Measurements from ENCODE around the gene AGBL1.
"Not testable (repeated sequence)": the region's sequence is repeated elsewhere in the genome, so short reads cannot be mapped to it uniquely, and the experiment has no call there.

Gene AGBL1

DNA sequence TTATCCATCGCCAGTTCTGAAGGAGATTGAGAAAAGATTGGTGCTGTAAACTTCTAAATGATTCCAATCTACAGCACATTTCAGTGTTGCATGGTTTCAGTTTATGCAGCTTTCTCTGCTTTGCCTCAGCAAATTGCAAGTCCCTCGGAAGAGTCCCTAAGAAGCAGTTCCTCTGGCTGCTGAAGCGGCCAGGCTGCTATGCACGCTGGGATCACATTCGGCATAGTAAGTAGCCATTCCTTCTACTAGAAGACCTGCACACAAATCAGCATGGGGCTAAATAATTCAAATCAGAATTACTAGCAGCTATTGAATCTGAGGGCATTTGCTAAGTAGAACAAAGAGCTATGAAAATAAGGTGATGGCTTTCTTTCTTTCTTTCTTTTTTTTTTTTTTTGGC, 769.5 kb downstream of the AGBL1 start:
- DNase-seq: no peak

- no peak for DNase-seq
Observed at GRCh38 chr15:86849558-86850285, 770.1 kb downstream of the AGBL1 start.

- DNase-seq: no peak
Observed at GRCh38 chr15:86850939-86851338, 771.3 kb downstream of the AGBL1 start.

DNA sequence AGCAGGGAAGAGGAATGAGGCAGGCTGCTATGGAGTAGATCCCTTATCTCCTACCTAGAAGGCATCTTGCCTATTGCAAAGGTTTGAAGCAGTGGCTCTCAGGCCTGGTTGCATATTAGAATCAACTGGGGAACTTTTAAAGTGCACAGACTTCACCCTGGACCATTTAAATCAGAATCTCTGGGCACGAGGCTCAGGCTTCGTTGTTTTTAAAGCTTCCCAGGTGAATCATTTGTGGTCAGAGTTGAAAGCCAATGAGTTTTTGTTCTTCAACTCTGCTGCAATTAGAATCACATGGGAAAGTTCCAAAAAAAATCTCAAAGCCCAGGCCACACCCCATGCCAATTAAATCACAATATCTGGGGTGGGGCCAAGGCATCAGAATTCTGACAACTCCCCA, 773.1 kb downstream of the AGBL1 start:
- DNase-seq: no peak

- no peak for DNase-seq
Observed at GRCh38 chr15:86854176-86854575, 774.5 kb downstream of the AGBL1 start.

- no peak for DNase-seq
Observed at GRCh38 chr15:86855307-86856291, 775.9 kb downstream of the AGBL1 start.

DNA sequence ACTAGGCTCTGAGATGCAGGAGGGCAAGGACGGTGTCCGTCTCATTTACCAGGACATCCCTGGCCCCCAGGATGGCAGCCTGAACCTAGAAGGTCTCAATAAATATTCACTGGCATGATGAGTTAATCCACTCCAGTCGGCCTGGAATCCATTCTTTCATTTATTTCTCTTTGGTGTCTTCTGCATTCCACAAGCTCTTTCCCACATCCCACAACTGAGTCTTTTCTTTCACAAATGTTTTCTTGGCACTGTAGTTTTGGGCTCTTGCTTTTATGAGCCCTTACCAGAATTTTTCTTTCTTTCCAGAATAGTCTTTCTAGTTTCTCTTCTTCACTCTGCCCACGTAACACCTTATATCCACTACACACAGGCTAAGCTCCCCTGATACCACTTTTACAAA, 778.0 kb downstream of the AGBL1 start:
- no peak for DNase-seq

DNA sequence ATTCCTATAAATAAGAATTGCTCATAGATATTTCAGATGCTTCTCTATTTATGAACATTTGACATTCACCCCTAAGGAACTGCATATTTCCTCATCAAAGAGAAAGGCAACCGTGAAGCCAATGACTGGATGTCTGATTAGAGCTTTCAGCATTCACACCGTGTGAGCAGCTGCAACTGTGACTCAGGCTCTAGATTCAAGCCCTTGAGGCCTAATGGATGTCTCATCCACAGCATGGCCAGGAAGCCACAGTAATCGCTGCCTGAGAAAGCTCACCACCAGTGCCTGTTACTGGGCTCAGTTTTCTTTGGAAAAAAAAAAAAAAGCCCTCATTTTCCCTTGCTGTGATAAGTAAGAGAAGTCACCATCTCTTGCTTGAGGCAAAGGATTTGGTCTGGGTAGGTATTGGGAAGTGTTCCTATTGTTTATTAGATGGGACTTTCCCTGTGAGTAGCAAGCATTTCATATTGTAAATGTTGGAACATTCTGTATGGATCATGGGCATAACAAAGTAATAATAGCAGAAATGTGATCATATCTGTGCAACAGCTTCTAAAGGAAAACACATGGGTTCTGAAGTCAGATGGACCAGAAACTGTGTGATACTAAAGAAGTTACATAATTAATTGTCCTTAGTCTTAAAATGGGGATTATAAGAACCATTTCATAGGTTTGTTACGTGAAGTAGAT, 783.7 kb downstream of the AGBL1 start:
- no peak for DNase-seq

DNA sequence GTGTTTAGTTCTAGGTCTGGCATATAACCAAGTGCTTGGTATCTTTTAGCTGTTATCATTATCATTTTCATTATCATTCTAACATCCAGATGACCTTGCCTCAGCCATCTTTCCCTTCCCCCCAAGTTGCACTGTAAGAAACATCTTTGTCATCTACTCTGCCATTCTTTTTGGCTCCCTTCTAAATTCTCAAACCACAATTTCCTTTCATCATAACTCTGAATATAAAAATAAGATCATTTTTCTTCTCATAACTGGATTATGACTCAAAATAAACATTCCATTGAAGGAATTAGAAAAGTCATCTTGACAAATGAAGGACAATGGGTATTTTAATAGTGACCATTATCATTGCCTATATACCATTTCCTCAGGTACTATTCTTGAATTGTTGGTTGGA, 786.2 kb downstream of the AGBL1 start:
- no peak for DNase-seq

DNA sequence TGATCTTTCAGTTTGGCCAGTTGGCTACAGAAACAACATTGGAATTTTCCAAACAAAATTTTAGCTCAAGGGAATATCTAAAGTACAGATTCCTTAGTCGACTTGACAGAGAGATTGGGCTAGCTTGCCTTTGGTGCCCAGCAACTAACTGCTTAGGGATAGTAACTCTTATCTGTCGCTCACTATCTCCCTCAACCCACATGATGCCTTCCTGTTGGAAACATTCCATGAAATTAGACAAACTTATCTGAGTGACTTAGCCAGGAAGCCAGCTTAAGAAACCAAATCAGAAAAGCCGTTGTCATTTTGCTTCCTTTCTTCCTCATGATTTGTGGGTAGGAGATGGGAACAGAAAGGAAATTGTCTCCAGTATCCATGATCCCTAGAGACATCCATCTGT, 791.2 kb downstream of the AGBL1 start:
- no peak for DNase-seq

GRCh38 chr15:86871964-86872363, 792.3 kb downstream of the AGBL1 start:
- no peak for DNase-seq

DNA sequence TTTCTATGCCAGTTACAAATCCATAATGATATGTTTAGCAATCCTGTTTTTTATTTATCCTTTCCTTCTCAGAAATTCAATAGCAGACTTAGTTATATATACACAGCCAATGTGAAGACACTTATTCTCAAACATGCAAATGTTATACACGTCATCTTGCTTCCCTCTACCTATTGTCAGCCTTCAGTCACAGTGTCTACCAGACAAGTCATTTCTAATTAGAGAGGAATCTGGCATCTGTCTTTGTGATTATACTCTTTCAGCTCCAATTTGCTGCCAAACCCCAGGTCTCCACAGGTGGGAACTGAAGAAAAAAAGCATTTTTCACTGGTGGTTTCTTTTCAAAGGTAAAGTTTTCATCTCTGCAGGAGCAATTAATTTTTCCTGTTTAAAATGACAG, 793.1 kb downstream of the AGBL1 start:
- no peak for DNase-seq

DNA sequence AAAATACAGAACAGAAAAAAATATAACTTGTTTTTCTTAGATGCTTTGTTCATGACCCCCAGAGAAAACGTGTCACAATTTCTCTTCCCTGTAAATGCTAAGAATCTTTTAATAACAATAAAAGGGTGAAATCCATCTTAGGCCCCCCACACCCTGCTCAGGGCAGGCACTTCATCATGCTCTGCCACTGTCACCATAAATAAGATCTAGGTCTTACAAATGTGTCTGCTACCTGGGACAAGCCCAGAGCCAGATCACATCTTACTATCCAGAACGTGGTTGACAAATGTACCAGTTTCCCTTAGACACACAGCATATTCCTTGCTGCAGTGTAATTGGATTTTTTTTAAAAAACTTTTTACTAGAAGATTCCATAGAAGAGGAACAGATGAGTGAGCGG, 795.4 kb downstream of the AGBL1 start:
- DNase-seq: no peak

DNA sequence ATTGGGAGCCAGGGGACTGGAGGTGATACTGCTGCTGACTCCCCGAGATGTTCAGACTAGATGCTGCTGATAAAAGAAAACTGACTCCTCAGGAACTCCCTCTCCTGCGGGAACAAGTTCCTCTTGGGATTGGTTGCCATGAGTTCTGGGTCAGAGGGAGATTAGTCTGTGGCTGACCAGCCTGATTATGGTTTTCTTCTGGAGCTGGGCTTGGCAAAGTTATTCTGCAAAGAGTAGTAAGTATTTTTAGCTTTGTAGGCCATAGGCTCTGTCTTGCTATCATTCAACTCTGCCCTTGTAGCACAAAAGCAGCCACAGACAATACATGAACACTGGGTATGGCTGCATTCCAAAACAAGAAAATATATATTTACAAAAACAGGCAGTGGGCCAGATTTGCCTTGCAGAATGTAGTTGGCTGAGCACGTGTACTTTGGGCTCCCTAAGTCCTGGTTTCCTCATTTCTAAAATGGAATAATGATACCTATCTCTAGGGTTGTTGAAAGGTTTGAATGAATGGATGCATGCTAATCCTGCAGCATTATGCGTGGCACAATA, 796.8 kb downstream of the AGBL1 start:
- no peak for DNase-seq

- no peak for DNase-seq
Observed at GRCh38 chr15:86877171-86877631, 797.5 kb downstream of the AGBL1 start.

GRCh38 chr15:86878844-86879243, 799.2 kb downstream of the AGBL1 start:
- DNase-seq: not testable (repeated sequence)

GRCh38 chr15:86879250-86880229, 799.9 kb downstream of the AGBL1 start:
- no peak for DNase-seq

DNA sequence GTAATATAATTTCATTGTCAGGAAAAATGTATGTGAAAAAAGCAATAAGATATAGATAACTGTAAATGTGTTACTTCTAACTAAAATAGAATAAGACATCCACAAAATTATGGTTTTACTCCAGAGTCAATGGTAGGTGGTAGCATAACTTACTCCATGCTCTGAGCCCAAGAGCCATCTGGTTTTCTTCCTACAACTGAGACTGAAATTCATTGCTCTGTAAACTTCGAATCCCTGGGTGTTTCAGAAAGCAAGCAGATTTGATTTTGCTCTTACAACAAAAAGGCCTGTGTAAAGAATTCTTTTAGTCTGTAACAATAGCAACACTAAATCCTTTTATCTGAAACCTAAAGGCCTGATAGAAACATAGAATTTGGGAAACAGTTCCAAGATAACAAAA, 805.9 kb downstream of the AGBL1 start:
- no peak for DNase-seq

DNA sequence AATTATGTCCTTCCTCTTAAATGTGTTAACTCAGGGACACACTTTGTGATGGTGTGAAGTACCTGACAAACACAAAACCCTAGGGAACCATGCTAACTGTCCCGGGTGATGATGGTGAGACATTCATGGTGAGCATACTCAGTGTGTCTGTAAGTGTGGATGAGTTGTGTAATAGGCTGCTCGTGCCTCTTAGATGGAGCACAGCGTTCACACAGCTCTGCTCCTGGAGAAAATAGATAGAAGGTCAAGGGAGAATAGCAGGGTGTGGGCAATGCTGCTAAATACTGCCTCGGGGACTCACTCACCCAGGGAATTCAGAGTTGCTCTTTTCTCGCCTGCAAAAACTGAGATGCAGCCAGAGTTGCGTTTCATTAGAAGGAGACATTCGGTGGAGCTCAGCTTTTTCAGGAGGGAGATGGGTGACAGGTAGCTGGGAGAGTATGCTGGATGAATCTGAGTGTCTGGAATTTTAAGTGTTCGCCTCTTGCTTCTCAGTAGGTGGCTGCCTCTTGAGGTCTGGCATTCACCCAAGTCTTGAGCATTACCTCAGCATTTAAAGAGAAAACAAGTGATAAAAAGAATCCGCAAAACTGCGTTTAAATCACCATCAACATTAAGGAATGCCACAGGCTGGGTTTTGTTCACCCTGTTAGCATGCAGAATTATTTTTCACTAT, 813.2 kb downstream of the AGBL1 start:
- no peak for DNase-seq

GRCh38 chr15:86894269-86894668, 814.6 kb downstream of the AGBL1 start:
- DNase-seq: no peak
